Stimulated activated CD4-positive, alpha-beta T cell treated with anti-CD3 and anti-CD28 coated beads, TNF-alpha, amount 100 ng/mL, for 4 hours (primary cell): ENCODE results near the gene TDP2.

Experiments
- DNase-seq, 3 experiments: peaks; one replicate each; pipeline ENCODE4 v3.0.0-alpha.2; 2020; ENCODE audit warnings: low read depth in 3 of 3

The TDP2 gene, protein sequence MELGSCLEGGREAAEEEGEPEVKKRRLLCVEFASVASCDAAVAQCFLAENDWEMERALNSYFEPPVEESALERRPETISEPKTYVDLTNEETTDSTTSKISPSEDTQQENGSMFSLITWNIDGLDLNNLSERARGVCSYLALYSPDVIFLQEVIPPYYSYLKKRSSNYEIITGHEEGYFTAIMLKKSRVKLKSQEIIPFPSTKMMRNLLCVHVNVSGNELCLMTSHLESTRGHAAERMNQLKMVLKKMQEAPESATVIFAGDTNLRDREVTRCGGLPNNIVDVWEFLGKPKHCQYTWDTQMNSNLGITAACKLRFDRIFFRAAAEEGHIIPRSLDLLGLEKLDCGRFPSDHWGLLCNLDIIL

DNA sequence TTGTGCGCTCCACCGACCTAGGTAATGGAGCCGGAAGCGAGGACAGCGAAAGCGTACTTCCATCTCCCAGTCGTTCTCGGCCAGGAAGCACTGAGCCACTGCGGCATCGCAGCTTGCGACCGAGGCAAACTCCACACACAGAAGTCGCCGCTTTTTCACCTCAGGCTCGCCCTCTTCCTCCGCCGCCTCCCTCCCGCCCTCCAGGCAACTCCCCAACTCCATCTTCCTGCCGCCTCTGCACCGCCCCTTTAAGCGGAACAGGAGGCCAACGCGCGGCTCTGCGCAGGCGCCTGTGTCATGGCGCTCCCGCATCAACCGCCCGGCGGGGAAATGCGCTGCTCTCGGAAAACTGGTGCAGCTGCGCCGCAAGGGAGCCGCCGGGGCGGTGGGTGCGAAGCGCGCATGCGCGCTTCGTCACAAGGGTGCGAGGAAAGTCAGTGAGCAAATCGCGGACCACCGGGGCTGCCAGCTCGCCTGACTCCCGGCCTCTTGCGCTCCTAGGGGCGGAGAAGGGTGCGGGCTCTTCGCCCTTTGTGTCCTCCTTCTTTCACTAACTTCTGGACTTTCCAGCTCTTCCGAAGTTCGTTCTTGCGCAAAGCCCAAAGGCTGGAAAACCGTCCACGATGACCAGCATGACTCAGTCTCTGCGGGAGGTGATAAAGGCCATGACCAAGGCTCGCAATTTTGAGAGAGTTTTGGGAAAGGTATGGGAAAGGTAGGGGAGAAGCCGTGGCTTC, at the start of gene TDP2, which contains the start of gene ACOT13:
TDP2 (minus strand) TSS at position 259 of the 737 bp plus-strand sequence; CDS start at position 222, 37 bp downstream.
ACOT13 (plus strand) TSS at position 437 of the 737 bp plus-strand sequence; CDS start at position 624, 187 bp downstream.
- DNase-seq: peak; percentile 91 to 93 (median 91)

- DNase-seq: no peak
Measured at GRCh38 chr6:24710519-24711303, 44.0 kb upstream of the TDP2 start.

- DNase-seq: no peak
Measured at GRCh38 chr6:24709014-24709711, 42.5 kb upstream of the TDP2 start.

- no peak for DNase-seq
Measured at GRCh38 chr6:24708612-24709011, 41.9 kb upstream of the TDP2 start.

DNA sequence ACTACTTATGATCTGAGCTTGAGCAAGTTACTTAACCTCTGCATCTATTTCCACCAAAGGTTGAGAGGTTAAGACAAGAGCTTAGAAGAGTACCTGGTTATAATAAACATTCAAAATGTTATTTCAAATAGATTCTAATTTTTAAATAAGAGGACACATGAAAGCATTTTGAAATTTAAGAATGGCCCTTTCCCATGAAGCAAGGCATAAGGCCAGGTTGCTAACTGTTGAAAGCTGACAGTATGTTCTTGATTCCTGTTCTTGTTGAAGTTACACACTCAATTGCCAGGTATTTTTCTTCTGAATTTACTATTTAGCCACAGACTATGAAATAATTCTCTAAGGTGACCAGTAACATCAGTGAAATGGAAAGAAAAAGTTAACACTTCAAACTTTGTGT, 37.8 kb upstream of the TDP2 start:
- DNase-seq: no peak

DNA sequence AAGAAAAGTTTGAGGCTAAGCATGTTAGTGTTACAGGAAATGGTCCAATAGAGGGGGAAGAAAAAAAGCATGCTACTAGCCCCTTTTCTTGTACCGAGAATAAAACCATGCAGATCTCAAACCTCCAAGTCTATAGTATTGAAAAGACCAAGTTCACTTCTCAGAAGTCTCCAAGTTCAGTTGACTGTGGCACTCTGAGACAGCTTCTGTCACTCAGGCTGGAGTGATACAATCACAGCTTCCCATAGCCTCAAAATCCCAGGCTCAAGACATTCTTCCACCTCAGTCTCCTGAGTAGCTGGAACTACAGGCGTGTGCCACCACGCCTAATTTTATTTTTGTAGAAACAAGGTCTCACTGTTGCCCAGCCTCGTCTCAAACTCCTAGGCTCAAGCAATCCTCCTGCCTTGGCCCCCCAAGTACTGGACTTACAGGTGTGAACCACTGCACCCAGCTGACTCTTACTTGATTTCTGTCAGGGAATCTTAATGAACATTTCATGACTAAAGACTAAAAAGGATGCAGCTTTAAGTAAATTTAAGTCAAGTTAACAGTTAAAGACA, 36.1 kb upstream of the TDP2 start:
- DNase-seq: no peak

DNA sequence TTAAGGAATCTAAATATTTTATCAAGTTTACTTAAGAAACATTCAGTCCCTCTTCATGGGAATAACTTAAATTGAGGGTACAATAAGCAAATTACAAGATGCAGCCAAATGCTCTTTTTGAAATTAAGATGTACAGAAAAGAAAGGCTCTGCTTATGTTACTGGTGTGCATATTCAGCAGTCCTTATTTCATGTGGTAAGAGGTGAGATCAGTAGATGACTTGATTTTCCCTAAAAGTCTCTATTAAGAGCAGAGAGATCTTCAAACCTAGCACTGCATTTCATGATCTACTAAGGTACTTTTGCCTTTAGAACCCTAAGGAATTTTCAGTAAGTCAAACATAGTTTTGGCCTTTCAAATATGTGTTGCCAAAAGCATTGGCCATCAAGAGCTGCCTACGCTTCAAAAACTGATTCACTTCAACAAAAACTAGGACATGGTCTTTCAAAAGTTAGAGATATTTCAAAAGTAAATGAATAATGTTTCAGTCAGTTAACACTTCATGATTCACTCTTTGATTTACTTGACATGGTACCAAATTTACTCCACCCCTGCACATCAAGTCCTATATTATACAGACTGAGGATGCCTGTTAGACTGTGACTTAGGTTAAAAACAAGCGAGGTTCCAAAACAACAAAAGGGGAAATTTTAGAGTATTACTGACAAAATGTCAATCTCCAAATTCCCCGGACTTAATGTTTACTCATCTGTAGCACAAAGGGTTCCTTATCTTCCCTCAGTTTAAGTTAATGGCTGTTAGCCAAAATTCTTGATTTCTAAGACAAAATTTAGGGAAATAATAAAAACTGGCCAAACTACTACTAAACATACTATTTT, 33.0 kb upstream of the TDP2 start:
- DNase-seq: no peak

DNA sequence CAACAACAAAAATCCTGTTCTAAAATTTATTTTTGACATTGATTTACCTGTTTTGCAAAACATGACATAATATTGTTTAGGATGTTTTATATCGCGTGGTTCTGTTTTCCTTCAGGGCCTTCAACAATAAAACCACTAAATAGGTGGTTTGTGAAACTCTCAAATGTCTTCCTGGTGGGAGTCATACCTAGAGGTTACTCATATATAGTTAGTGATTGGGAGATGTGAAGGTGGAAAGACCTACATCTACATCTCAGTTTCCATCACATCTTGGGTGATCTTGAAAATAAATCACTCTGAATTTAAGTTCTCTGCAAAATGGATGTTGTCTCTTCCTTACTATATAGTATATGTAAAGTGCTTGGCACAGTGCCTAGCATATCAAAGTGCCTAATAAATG, 29.4 kb upstream of the TDP2 start:
- no peak for DNase-seq

DNA sequence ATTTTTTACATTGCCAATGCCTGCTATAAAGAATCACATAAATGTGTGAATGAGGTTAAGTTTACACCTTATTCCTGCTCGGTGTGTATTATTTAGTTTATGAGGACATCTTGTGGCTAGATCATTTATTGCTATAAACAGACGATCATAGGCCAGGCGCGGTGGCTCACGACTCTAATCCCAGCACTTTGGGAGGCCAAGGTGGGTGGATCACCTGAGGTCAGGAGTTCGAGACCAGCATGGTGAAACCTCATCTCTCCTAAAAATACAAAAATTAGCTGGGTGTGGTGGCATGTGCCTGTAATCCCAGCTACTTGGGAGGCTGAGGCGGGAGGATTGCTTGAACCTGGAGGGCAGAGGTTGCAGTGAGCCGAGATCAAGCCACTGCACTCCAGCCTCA, 28.9 kb upstream of the TDP2 start:
- peak in 2 of 3 experiments; percentile 15 to 19 for DNase-seq

GRCh38 chr6:24694198-24694597, 27.5 kb upstream of the TDP2 start:
- DNase-seq: no peak

GRCh38 chr6:24692848-24693592, 26.3 kb upstream of the TDP2 start:
- DNase-seq: no peak

DNA sequence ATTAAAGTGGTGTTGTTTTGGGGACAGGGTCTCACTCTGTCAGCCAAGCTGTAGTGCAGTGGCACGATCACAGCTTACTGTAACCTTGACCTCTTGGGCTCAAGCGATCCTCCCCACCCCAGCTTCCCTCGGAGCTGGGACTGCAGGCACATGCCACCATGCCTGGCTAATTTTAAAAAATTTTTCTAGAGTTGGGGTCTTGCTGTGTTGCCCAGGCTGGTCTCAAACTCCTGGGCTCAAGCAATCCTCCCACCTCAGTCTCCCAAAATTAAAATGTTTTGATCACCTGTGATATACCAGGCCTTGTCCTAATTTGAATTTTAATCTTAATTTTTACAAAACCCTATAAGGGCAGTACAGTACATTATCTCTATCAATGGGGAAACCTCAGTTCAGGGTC, 25.7 kb upstream of the TDP2 start:
- no peak for DNase-seq

GRCh38 chr6:24692003-24692402, 25.3 kb upstream of the TDP2 start:
- no peak for DNase-seq

- no peak for DNase-seq
Measured at GRCh38 chr6:24691550-24691949, 24.9 kb upstream of the TDP2 start.

DNA sequence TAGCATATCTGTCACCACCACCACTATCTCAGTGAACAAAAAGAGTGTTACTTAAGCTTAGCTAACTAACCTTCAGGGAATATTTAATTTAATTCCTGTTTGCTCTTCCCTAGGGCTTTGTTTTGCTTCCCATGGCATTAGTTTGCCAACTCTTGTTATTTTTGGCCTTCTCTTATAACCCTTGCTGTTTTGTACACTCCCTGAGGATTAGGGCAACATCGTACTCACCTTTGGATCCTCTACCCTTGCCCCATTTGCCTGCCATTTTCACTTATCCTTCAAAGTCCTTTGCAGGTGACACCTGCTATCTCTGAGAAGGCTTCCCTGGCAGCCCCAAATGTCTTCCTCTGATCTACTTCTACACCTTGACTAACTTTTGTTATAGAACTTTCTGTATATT, 23.9 kb upstream of the TDP2 start:
- no peak for DNase-seq

GRCh38 chr6:24689964-24690363, 23.3 kb upstream of the TDP2 start:
- no peak for DNase-seq

DNA sequence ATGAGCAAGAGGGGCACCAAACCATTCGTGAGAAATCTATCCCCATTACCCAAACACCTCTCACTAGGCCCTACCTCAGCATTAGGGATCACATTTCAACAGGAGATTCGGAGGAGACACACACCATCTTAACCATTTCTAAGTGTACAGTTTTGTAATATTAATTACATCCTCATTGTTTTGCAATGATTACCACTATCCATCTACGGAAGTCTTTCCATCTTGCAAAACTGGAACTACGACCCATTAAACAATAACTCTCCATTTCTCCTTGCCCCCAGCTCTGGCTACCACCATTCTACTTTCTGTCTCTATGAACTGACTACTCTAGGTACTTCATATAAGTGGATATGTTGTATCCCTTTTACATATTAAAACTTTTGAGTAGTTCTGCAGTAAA, 20.2 kb upstream of the TDP2 start:
- no peak for DNase-seq

- no peak for DNase-seq
Measured at GRCh38 chr6:24686408-24686807, 19.7 kb upstream of the TDP2 start.
